ENCODE measurements around the gene DKK3. TPM values are rescaled to one million over a fixed set of nuclear protein-coding genes. Genes with fewer than 3 reads are reported as not detected.

The DKK3 gene
- total RNA-seq, 2 donors from 2014 or later, result 0.91 to 1.6 TPM

DNA sequence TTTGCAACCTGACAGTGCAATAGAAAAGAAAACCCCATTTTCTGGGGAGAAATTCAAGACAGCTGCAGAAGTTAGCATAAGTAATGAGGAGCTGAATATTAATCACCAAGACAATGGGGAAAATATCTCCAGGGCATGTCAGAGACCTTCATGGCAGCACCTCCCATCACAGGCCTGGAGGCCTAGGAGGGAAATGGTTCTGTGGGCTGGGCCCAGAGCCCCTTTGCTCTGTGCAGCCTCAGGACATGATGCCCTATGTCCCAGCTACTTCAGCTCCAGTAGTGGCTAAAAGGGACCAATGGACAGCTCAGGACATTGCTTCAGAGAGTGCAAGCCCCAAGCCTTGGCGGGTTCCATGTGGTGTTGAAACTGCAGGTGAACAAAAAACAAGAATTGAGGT, 14.6 kb upstream of the DKK3 start:
- H3K36me3 Mint-ChIP-seq (ENCODE audit: low read depth), result peaks cover 2% of the 10 kb centered on the region
- no peak overlapping the region for H3K4me3 Mint-ChIP-seq
- H3K27ac Mint-ChIP-seq, result no peak overlapping the region
- H3K9me3 ChIP-seq (ENCODE audit: control insufficient read depth, low read length, poor library complexity, severe bottlenecking), result no peaks in the 10 kb centered on the region
- DNase-seq (no peak), ATAC-seq (no peak)
- H3K4me1 Mint-ChIP-seq, result no peaks in the 10 kb centered on the region
- H3K27me3 Mint-ChIP-seq, result peaks cover 44% of the 10 kb centered on the region

DNA sequence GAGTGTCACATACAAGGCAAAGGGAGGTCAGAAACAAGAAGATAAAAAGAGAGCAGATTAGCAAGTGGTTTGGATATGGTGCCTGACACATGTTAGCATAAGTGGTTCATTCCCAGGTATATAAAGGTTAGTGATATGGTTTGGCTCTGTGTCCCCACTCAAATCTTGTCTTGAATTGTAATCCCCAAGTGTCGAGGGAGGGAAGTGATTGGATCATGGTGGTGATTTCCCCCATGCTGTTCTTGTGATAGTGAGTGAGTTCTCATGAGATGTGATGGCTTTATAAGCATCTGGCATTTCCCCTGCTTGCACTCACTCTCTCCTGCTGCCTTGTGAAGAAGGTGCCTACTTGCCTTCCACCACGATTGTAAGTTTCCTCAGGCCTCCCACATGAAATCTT, 12.1 kb upstream of the DKK3 start:
- H3K9me3 ChIP-seq (ENCODE audit: control insufficient read depth, low read length, poor library complexity, severe bottlenecking), result no peaks in the 10 kb centered on the region
- Mint-ChIP-seq H3K27me3 (peaks cover 33% of the 10 kb centered on the region), H3K4me3 (no peak overlapping the region), H3K27ac (no peak overlapping the region), H3K36me3 (ENCODE audit: low read depth) (peaks cover 2% of the 10 kb centered on the region), H3K4me1 (no peaks in the 10 kb centered on the region)
- DNase-seq, result no peak
- no peak for ATAC-seq

DNA sequence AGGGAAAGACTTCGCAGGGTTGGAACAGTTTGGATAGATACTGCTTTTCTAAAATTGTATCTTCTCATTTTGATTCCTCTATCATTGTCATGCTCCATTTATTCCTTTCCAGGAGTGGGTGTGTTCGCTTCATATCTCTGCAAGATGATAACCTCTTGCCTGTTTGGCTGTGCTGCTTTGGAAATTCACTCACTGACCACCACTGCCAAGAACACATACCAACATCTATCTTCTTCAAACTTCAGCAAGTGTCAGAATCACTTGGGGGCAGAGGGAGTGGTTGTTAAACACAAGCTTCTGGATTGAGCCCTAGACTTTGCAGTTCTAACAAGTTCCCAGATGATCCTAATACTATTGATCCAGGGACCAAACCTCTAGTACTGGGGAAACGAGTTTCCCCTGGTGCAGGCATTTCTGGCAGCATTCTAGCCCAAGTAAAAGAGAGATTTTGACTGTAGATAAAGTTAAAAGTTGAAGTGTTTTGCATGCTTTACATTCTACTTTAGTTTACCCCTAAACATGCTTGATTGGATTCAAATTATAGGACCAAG, 11.5 kb upstream of the DKK3 start:
- no peaks in the 10 kb centered on the region for H3K9me3 ChIP-seq (ENCODE audit: control insufficient read depth, low read length, poor library complexity, severe bottlenecking)
- Mint-ChIP-seq H3K27ac (no peak overlapping the region), H3K4me1 (no peaks in the 10 kb centered on the region), H3K4me3 (no peak overlapping the region), H3K36me3 (ENCODE audit: low read depth) (peaks cover 2% of the 10 kb centered on the region), H3K27me3 (peaks cover 32% of the 10 kb centered on the region)
- DNase-seq (no peak), ATAC-seq (no peak)

DNA sequence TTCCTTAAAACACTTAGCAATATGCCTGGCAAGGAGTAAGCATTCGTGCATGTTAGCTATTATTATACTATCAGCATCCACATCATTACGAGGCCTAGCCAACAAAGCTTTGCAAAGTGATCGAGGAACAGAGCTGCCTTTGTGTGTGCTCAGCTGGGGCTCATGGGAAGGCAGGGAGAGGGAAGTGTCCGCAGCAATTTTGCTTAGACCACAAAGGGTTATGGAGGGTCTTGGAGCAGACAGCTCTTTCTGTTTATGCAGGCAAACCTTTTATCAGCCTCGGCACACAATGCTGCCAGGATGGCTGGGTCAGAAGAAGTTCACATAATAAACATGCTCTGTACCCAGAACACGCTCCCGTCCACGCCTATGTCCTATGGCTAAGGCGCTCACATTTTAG, 10.9 kb upstream of the DKK3 start:
- ATAC-seq, result no peak
- H3K36me3 Mint-ChIP-seq (ENCODE audit: low read depth), result peaks cover 2% of the 10 kb centered on the region

DNA sequence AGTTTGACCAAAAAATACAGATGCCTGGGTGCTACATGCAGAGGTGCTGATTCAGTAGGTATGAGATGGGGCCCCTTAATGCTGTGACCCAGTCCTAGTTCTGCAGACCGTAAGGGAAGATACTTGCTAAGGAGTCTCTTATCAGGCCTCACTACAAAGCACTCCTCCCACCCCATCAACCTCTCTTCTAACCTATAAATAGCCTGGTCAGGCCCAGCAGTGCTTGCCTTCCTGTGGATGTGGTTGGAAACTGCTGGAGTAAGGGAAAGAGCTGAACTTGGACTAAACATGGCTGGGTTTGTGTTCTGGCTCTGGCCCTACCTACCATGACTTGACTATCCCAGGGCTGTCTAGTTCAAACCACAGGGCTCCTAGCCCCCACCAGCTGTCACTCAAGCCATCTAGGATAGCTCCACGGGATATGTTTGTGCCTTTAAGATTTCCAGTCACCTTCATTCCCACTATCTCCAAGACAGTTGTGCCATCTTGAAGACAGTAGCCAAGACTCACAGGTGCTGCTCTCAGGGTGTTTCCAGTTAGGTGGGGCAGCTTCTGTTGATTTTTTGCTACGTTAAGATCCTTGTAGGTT, 9.5 kb upstream of the DKK3 start:
- DNase-seq (no peak), ATAC-seq (no peak)
- H3K27ac Mint-ChIP-seq, result no peak overlapping the region
- no peak overlapping the region for H3K4me3 Mint-ChIP-seq
- no peaks in the 10 kb centered on the region for H3K9me3 ChIP-seq (ENCODE audit: control insufficient read depth, low read length, poor library complexity, severe bottlenecking)
- peaks cover 2% of the 10 kb centered on the region for H3K36me3 Mint-ChIP-seq (ENCODE audit: low read depth)
- peaks cover 52% of the 10 kb centered on the region for H3K27me3 Mint-ChIP-seq
- no peaks in the 10 kb centered on the region for H3K4me1 Mint-ChIP-seq

More for the DNA sequence above, 10.9 kb upstream of the DKK3 start:
- Mint-ChIP-seq H3K27ac (no peak overlapping the region), H3K4me3 (no peak overlapping the region), H3K4me1 (no peaks in the 10 kb centered on the region), H3K27me3 (peaks cover 38% of the 10 kb centered on the region)
- DNase-seq, result no peak
- no peaks in the 10 kb centered on the region for H3K9me3 ChIP-seq (ENCODE audit: control insufficient read depth, low read length, poor library complexity, severe bottlenecking)

DNA sequence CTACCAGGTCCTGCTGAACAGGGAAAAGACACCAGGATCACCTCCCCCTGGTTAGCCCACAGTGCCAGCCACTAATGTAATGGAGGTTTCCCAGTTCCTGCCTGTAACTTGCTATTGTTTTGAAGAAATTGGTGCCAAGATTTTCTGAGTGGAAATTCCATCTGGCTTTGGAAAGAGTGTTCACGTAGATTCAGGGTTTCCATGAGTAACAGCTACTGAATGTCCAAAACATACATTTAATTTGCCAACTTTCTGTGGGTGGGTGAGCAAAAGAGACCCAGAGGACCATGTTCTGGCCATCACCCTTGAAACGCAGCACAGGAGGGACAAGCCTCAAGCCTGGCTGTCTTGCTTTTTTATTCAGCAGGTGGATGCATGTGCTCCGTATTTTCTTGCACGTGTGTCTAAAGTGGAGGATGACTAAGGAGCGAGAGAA, 8.8 kb upstream of the DKK3 start:
- peaks cover 59% of the 10 kb centered on the region for H3K27me3 Mint-ChIP-seq

DNA sequence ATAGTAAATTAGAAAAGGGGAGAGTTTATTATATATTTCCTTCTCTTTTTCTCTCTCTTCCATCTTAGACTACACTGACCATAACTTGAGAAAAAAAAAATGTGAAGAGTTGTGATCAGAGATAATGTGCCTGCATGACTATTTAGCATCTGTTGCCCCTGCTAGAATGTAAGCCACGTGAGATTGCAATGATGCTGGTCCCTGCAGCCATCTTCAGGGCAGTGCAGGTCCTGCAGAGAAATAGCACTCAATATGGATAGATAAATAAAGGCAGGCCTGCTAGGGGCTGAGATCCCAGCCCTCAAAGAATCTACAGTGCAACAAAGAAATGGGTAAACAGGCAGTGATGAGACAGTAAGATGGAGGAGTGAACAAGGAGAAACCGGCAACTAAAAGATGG, 7.8 kb upstream of the DKK3 start:
- H3K27me3 Mint-ChIP-seq, result peaks cover 57% of the 10 kb centered on the region
- H3K9me3 ChIP-seq (ENCODE audit: control insufficient read depth, low read length, poor library complexity, severe bottlenecking), result no peaks in the 10 kb centered on the region
- H3K4me1 Mint-ChIP-seq, result no peaks in the 10 kb centered on the region
- H3K27ac Mint-ChIP-seq, result no peak overlapping the region
- DNase-seq (no peak), ATAC-seq (no peak)
- H3K36me3 Mint-ChIP-seq (ENCODE audit: low read depth), result peaks cover 2% of the 10 kb centered on the region
- no peak overlapping the region for H3K4me3 Mint-ChIP-seq

More for the DNA sequence above, 8.8 kb upstream of the DKK3 start:
- no peak for DNase-seq
- no peak for ATAC-seq
- peaks cover 2% of the 10 kb centered on the region for H3K36me3 Mint-ChIP-seq (ENCODE audit: low read depth)
- H3K4me1 Mint-ChIP-seq, result no peaks in the 10 kb centered on the region
- H3K9me3 ChIP-seq (ENCODE audit: control insufficient read depth, low read length, poor library complexity, severe bottlenecking), result no peaks in the 10 kb centered on the region
- no peak overlapping the region for H3K27ac Mint-ChIP-seq
- H3K4me3 Mint-ChIP-seq, result no peak overlapping the region

DNA sequence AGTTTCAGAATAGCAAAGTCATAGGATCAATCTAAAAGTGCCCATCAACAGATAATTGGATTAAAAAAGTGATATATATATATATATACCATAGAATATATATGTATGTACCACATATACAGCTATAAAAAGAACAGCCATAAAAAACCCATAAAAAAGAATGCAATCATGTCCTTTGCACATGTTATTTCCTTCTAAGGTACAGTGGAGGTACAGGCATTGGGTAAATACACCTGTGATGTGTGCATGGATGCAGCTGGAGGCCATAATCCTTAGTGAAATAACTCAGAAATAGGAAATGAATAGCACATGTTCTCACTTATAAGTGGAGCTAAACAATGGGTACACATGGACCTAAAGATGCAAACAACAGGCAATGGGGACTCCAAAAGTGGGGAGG, 7.1 kb upstream of the DKK3 start:
- no peak for ATAC-seq
- Mint-ChIP-seq H3K4me3 (no peak overlapping the region), H3K36me3 (ENCODE audit: low read depth) (peaks cover 2% of the 10 kb centered on the region), H3K27ac (no peak overlapping the region), H3K27me3 (peaks cover 62% of the 10 kb centered on the region), H3K4me1 (no peaks in the 10 kb centered on the region)
- DNase-seq, result no peak
- H3K9me3 ChIP-seq (ENCODE audit: control insufficient read depth, low read length, poor library complexity, severe bottlenecking), result no peaks in the 10 kb centered on the region

DNA sequence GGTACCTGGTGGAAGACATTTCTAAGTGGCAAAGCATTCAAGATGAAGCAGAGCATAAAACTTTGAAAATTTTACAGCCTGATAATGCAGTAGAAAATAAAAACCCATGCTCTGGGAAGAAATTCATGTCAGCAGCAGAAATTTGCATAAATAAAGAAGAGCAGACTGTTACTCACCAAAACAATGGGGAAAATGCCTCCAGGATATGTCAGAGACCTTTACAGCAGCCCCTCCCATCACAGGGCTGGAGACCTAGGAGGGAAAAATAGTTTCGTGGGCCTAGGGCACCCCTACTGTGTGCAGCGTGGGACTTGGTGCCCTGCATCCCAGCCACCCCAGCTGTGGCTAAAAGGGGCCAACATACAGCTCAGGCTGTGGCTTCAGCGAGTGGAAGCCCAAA, 5.4 kb upstream of the DKK3 start:
- Mint-ChIP-seq H3K27ac (no peak overlapping the region), H3K4me1 (peaks cover 7% of the 10 kb centered on the region), H3K4me3 (no peak overlapping the region), H3K36me3 (ENCODE audit: low read depth) (no peaks in the 10 kb centered on the region), H3K27me3 (peaks cover 65% of the 10 kb centered on the region)
- no peaks in the 10 kb centered on the region for H3K9me3 ChIP-seq (ENCODE audit: control insufficient read depth, low read length, poor library complexity, severe bottlenecking)
- DNase-seq, result no peak
- ATAC-seq, result no peak

DNA sequence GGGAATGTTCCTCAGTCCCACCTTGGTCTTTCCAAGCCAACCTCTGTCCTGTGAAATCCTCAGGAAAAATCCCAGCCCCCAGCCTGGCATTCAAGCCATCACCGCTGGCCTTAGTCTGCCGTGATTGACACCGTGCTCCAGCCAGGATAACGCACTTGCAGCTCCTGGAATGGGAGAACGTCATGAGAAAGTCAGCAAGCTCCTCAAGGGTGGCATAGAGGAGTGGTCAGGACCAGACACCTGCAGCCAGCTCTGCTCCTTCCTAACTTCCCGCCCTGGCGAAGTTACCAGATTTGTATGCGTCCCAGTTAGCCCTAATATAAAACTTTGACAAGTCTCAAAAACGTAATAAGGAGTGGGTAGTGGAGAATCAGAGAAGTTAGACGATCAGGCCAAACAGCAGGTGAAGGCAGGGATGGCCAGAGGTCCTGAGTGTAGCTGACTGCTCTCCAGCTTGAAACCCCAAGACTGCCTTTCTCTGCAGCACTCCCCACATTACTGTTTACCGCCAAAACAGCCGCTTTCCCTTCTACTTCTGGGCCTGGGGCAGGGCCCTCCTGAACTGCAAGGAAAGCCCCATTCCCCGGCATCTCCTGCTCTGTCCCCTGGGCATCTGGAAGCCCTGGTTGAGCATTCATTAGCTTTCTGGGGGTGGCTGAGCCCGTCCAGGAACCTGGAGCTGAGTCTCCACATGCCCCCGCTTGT, 1.3 kb upstream of the DKK3 start:
- H3K9me3 ChIP-seq (ENCODE audit: control insufficient read depth, low read length, poor library complexity, severe bottlenecking), result no peaks in the 10 kb centered on the region
- Mint-ChIP-seq H3K36me3 (ENCODE audit: low read depth) (peaks cover under 1% of the 10 kb centered on the region), H3K27me3 (peaks cover 85% of the 10 kb centered on the region), H3K4me3 (peak overlapping the region; percentile 87), H3K4me1 (peaks cover 14% of the 10 kb centered on the region), H3K27ac (peak overlapping the region; percentile 29)
- no peak for DNase-seq
- no peak for ATAC-seq

DNA sequence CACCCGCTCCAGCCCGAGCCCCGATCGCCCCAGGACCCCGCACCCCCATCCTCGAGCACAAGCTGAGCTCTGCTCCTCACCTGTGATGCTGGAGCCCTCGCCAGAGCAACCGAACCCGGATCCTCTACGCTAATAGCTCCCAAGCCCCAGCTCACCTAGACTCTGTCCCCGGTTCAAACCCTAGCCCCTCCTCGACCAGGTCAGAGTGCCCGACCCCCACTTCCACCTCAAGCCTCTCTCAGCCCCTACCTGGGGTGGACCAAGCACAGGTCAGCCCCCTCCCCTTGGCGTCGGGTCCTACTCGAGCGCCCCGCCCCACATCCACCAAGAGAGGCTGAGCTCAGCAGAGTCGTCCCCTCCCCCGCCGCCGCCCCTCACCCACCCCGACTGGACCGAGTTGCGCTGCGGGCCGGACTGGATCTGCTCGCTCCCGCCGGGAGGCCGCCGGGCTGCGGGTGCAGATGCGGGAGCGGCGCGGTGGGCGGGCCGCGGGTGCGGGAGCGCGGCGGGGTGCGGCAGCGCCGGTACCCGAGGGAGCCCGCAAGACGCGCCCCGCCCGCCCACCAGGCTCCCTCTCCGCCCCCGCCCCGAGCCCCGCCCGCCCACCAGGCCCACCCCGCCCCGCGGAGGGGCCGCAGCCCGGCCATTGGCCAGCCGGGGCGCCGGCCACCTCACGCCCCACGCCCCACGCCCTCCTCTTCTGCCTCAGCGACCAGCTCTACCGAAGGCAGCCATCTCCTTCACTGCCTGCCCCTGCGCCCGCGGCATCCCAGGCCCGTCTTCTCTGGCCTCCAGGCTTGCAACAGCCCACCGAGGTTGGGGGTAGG, 577 bp upstream of the DKK3 start:
- no peaks in the 10 kb centered on the region for H3K9me3 ChIP-seq (ENCODE audit: control insufficient read depth, low read length, poor library complexity, severe bottlenecking)
- Mint-ChIP-seq H3K4me3 (peak overlapping the region; percentile 91), H3K27ac (peak overlapping the region; percentile 29), H3K36me3 (ENCODE audit: low read depth) (peaks cover 3% of the 10 kb centered on the region), H3K27me3 (peaks cover 85% of the 10 kb centered on the region), H3K4me1 (peaks cover 14% of the 10 kb centered on the region)
- DNase-seq (no peak), ATAC-seq (peak; percentile 45)

DNA sequence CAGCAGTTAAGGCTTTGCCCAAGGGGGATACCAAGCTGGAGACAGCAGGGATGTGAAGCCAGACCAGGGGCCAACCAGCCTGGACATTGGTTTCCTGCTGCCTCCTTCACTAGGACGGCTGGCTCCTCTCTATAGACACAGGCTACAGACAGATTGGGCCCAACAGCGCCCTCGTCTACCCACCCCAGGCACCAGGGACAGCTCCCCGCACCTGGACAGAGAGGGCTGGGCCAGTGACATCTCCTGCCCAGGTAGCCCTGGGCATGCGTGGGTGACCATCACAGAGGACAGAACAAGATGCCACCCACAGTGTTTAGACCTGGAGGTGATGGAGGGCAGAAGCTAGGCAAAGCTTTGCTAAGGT, 1.2 kb downstream of the DKK3 start:
- ATAC-seq, result no peak
- H3K4me1 Mint-ChIP-seq, result peaks cover 14% of the 10 kb centered on the region
- H3K9me3 ChIP-seq (ENCODE audit: control insufficient read depth, low read length, poor library complexity, severe bottlenecking), result no peaks in the 10 kb centered on the region
- H3K27ac Mint-ChIP-seq, result no peak overlapping the region
- DNase-seq, result no peak
- H3K4me3 Mint-ChIP-seq, result no peak overlapping the region
- H3K36me3 Mint-ChIP-seq (ENCODE audit: low read depth), result peaks cover 3% of the 10 kb centered on the region
- H3K27me3 Mint-ChIP-seq, result peaks cover 84% of the 10 kb centered on the region

DNA sequence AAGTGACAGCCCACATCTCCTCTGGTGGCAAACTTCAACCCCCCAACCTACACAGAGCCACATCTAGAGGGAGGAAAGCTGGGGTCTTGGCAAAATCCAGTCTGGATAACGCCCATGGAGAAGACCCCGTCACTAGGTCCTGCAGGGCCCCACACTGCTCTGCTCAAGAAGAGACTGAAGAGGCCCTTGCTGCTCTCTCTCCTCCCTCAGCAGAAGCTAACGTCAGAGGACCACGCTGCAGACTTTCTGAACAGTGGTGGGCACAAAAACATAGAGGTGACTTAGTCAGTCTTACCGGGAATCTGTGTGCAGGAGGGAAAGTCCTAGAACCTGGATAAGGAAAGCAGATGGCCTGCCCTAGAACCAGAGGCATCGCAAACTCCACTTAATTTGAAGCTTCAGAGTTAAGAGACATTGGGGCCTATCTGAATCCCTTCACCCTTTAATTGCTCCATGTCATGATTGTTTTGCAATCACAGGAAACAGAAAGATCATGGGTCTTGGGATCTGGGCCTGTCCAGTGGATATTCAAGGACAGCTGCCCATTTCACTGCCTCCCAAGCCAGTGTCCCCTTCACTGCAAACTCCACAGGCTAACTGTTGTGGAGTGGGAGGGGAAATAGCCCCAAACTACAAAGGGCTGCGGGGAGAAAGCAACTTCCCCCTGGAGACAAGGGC, 1.7 kb downstream of the DKK3 start:
- H3K27me3 Mint-ChIP-seq, result peaks cover 85% of the 10 kb centered on the region
- peaks cover 3% of the 10 kb centered on the region for H3K36me3 Mint-ChIP-seq (ENCODE audit: low read depth)
- H3K4me3 Mint-ChIP-seq, result no peak overlapping the region
- no peak for DNase-seq
- no peak overlapping the region for H3K27ac Mint-ChIP-seq
- ATAC-seq, result no peak
- H3K4me1 Mint-ChIP-seq, result peaks cover 14% of the 10 kb centered on the region
- no peaks in the 10 kb centered on the region for H3K9me3 ChIP-seq (ENCODE audit: control insufficient read depth, low read length, poor library complexity, severe bottlenecking)
